ENCODE measurements around the gene PDK1.
A peak's percentile ranks its signal among the peaks of the same experiment; 100 is the strongest.
"Not testable (repeated sequence)": the region's sequence is repeated elsewhere in the genome, so short reads cannot be mapped to it uniquely, and the experiment has no call there.

PDK1 gene

GRCh38 chr2:172555522-172556283, at the start of gene PDK1:
Gene PDK1, plus strand, starts transcription at chr2:172556090. Its CDS starts 61 bp downstream, at chr2:172556151.
- peak; percentile 90 for DNase-seq (ENCODE audit: low spot score)

- DNase-seq (ENCODE audit: low spot score): no peak
Observed at GRCh38 chr2:172507199-172507598, 48.7 kb upstream of the PDK1 start.

- no peak for DNase-seq (ENCODE audit: low spot score)
Observed at GRCh38 chr2:172510088-172510487, 45.8 kb upstream of the PDK1 start.

- DNase-seq (ENCODE audit: low spot score): no peak
Observed at GRCh38 chr2:172510548-172510947, 45.3 kb upstream of the PDK1 start.

- DNase-seq (ENCODE audit: low spot score): no peak
Observed at GRCh38 chr2:172512810-172513523, 42.9 kb upstream of the PDK1 start.

- DNase-seq (ENCODE audit: low spot score): no peak
Observed at GRCh38 chr2:172513524-172513900, 42.4 kb upstream of the PDK1 start.

- peak; percentile 7 for DNase-seq (ENCODE audit: low spot score)
Observed at GRCh38 chr2:172513935-172514586, 41.8 kb upstream of the PDK1 start.

GRCh38 chr2:172516299-172516698, 39.6 kb upstream of the PDK1 start:
- DNase-seq (ENCODE audit: low spot score): no peak

- DNase-seq (ENCODE audit: low spot score): no peak
Observed at GRCh38 chr2:172518995-172519394, 36.9 kb upstream of the PDK1 start.

GRCh38 chr2:172525601-172526000, 30.3 kb upstream of the PDK1 start:
- DNase-seq (ENCODE audit: low spot score): no peak

- no peak for DNase-seq (ENCODE audit: low spot score)
Observed at GRCh38 chr2:172531309-172531708, 24.6 kb upstream of the PDK1 start.

- not testable (repeated sequence) for DNase-seq (ENCODE audit: low spot score)
Observed at GRCh38 chr2:172532461-172532860, 23.4 kb upstream of the PDK1 start.

GRCh38 chr2:172533687-172534086, 22.2 kb upstream of the PDK1 start:
- DNase-seq (ENCODE audit: low spot score): no peak

- no peak for DNase-seq (ENCODE audit: low spot score)
Observed at GRCh38 chr2:172535119-172535518, 20.8 kb upstream of the PDK1 start.

- DNase-seq (ENCODE audit: low spot score): not testable (repeated sequence)
Observed at GRCh38 chr2:172537851-172538250, 18.0 kb upstream of the PDK1 start.

- DNase-seq (ENCODE audit: low spot score): no peak
Observed at GRCh38 chr2:172539767-172540166, 16.1 kb upstream of the PDK1 start.

GRCh38 chr2:172540421-172540820, 15.5 kb upstream of the PDK1 start:
- no peak for DNase-seq (ENCODE audit: low spot score)

- DNase-seq (ENCODE audit: low spot score): no peak
Observed at GRCh38 chr2:172545408-172546075, 10.3 kb upstream of the PDK1 start.

- no peak for DNase-seq (ENCODE audit: low spot score)
Observed at GRCh38 chr2:172549131-172549530, 6.8 kb upstream of the PDK1 start.

- not testable (repeated sequence) for DNase-seq (ENCODE audit: low spot score)
Observed at GRCh38 chr2:172549802-172550201, 6.1 kb upstream of the PDK1 start.

- no peak for DNase-seq (ENCODE audit: low spot score)
Observed at GRCh38 chr2:172550419-172550818, 5.5 kb upstream of the PDK1 start.

GRCh38 chr2:172551271-172551670, 4.6 kb upstream of the PDK1 start:
- no peak for DNase-seq (ENCODE audit: low spot score)

All from cerebellar cortex (tissue), 1 donor.